NCI-H226 (cell line): ENCODE measurements around the gene SH2D6.
A peak's percentile ranks its signal among the peaks of the same experiment; 100 is the strongest.
"Not testable (repeated sequence)": the region's sequence is repeated elsewhere in the genome, so short reads cannot be mapped to it uniquely, and the experiment has no call there.

Experiments
- DNase-seq: peaks from one replicate; pipeline ENCODE4 v3.0.0-alpha.2; 2015

Gene SH2D6

GRCh38 chr2:85398426-85399182, 19.9 kb upstream of the SH2D6 start:
- no peak for DNase-seq

- no peak for DNase-seq
Observed at GRCh38 chr2:85399183-85399455, 19.4 kb upstream of the SH2D6 start.

- no peak for DNase-seq
Observed at GRCh38 chr2:85400023-85400422, 18.5 kb upstream of the SH2D6 start.

- no peak for DNase-seq
Observed at GRCh38 chr2:85400541-85401463, 17.7 kb upstream of the SH2D6 start.

- no peak for DNase-seq
Observed at GRCh38 chr2:85401464-85401805, 17.1 kb upstream of the SH2D6 start.

- no peak for DNase-seq
Observed at GRCh38 chr2:85401844-85402243, 16.7 kb upstream of the SH2D6 start.

- DNase-seq: no peak
Observed at GRCh38 chr2:85405201-85406059, 13.1 kb upstream of the SH2D6 start.

- DNase-seq: no peak
Observed at GRCh38 chr2:85409845-85410583, 8.5 kb upstream of the SH2D6 start, which contains the start of gene CAPG. TSS of gene CAPG (minus strand) at chr2:85410366. CDS start at chr2:85402145, 8,221 bp downstream.

- no peak for DNase-seq
Observed at GRCh38 chr2:85410584-85411404, 7.7 kb upstream of the SH2D6 start.

- DNase-seq: no peak
Observed at GRCh38 chr2:85411405-85411748, 7.1 kb upstream of the SH2D6 start.

- DNase-seq: no peak
Observed at GRCh38 chr2:85413592-85414420, 4.7 kb upstream of the SH2D6 start.

- not testable (repeated sequence) for DNase-seq
Observed at GRCh38 chr2:85414421-85414759, 4.1 kb upstream of the SH2D6 start.

GRCh38 chr2:85414761-85415553, 3.6 kb upstream of the SH2D6 start:
- no peak for DNase-seq

- no peak for DNase-seq
Observed at GRCh38 chr2:85415980-85416650, 2.4 kb upstream of the SH2D6 start.

- DNase-seq: no peak
Observed at GRCh38 chr2:85419009-85419675, 628 bp downstream of the SH2D6 start.

- peak; percentile 50 for DNase-seq
Observed at GRCh38 chr2:85420536-85421259, 2.2 kb downstream of the SH2D6 start.

GRCh38 chr2:85421260-85422071, 3.0 kb downstream of the SH2D6 start:
- DNase-seq: no peak
